Testis (tissue), 2 donors: ENCODE results near the gene ALX3.

Source experiments
- CTCF ChIP-seq, 3 experiments: fragments of 450-650 bp in 2 of 3; fragments of 200-600 bp in 1 of 3; sonication (generic) in 1 of 3; IDR thresholded peaks; one replicate each; pipeline ENCODE4 v1.5.1; 2016 to 2019; ENCODE audit warnings: antibody characterized with exemption in 3 of 3, mild to moderate bottlenecking in 2 of 3, moderate library complexity in 1 of 3
- POLR2A ChIP-seq: fragments of 450-650 bp; IDR thresholded peaks from one replicate; pipeline ENCODE4 v1.6.1; 2017; ENCODE audit warnings: antibody characterized with exemption, mild to moderate bottlenecking, moderate library complexity

- TF ChIP-seq CTCF (IDR thresholded peaks at IDR 0.05) (no peak), POLR2A (no peak)
Observed at GRCh38 chr1:110019770-110020169, 50.7 kb downstream of the ALX3 start.
